Subcutaneous abdominal adipose tissue (tissue), 5 donors: Measurements from ENCODE around the gene RPS6KA6.

Experiments used
- H3K27ac ChIP-seq: one replicate; pipeline ENCODE4 v1.7.0; 2013; ENCODE audit warnings: low read depth, mild to moderate bottlenecking, inconsistent platforms, low read length, moderate library complexity
- H3K27me3 ChIP-seq, 5 donors: one replicate each; pipeline ENCODE4 v1.7.0; 2013; ENCODE audit warnings: low read length in 5 of 5, inconsistent platforms in 1 of 5; ENCODE audit not compliant: control insufficient read depth in 5 of 5, insufficient read depth in 4 of 5
- H3K36me3 ChIP-seq, 5 donors: one replicate each; pipeline ENCODE4 v1.7.0; 2013; ENCODE audit warnings: low read length in 5 of 5; ENCODE audit not compliant: control insufficient read depth in 5 of 5, insufficient read depth in 5 of 5
- H3K4me1 ChIP-seq, 5 donors: one replicate each; pipeline ENCODE4 v1.7.0; 2013; ENCODE audit warnings: low read length in 5 of 5, mild to moderate bottlenecking in 3 of 5, moderate library complexity in 1 of 5; ENCODE audit not compliant: control insufficient read depth in 5 of 5, insufficient read depth in 5 of 5
- H3K4me3 ChIP-seq, 5 donors: one replicate each; pipeline ENCODE4 v1.7.0; 2013; ENCODE audit warnings: low read length in 5 of 5, low read depth in 1 of 5
- H3K9ac ChIP-seq, 5 donors: one replicate each; pipeline ENCODE4 v1.7.0; 2013; ENCODE audit warnings: low read length in 5 of 5, mild to moderate bottlenecking in 4 of 5, moderate library complexity in 3 of 5
- H3K9me3 ChIP-seq, 5 donors: one replicate each; pipeline ENCODE4 v1.7.0; 2013; ENCODE audit warnings: low read length in 5 of 5; ENCODE audit not compliant: control insufficient read depth in 5 of 5
- donor health status: healthy.
- donor health status: healthy.
- donor health status: healthy.
- donor health status: healthy.
- donor health status: healthy.

RPS6KA6 gene

GRCh38 chrX:84187533-84188319, at the start of gene RPS6KA6:
TSS of gene RPS6KA6 (minus strand) at chrX:84188199. CDS start at chrX:84187899, 300 bp downstream.
- H3K27ac ChIP-seq = no peak within 1 kb of the TSS
- H3K36me3 ChIP-seq = no peaks in the 10 kb centered on the region
- H3K4me1 ChIP-seq = peaks cover 1 to 6% (median 5%) of the 10 kb centered on the region in 5 donors
- no peak within 1 kb of the TSS for H3K9ac ChIP-seq
- H3K4me3 ChIP-seq = peak within 1 kb of the TSS; percentile 51 to 64 (median 58)
- H3K9me3 ChIP-seq = no peaks in the 10 kb centered on the region
- H3K27me3 ChIP-seq = peaks cover 0 to 7% (median 4%) of the 10 kb centered on the region in 5 donors

GRCh38 chrX:84224741-84225140, 36.7 kb upstream of the RPS6KA6 start:
- Histone ChIP-seq H3K36me3 (no peaks in the 10 kb centered on the region), H3K27me3 (peaks cover 0 to 7% (median 4%) of the 10 kb centered on the region in 5 donors), H3K4me3 (no peak overlapping the region), H3K9ac (no peak overlapping the region), H3K27ac (no peak overlapping the region), H3K9me3 (no peaks in the 10 kb centered on the region), H3K4me1 (no peaks in the 10 kb centered on the region)

- Histone ChIP-seq H3K27ac (no peak overlapping the region), H3K4me3 (no peak overlapping the region), H3K9me3 (no peaks in the 10 kb centered on the region), H3K4me1 (no peaks in the 10 kb centered on the region), H3K36me3 (no peaks in the 10 kb centered on the region), H3K27me3 (peaks cover 0 to 7% (median 4%) of the 10 kb centered on the region in 5 donors), H3K9ac (no peak overlapping the region)
Observed at GRCh38 chrX:84223261-84223660, 35.3 kb upstream of the RPS6KA6 start.

- Histone ChIP-seq H3K9ac (no peak overlapping the region), H3K4me1 (no peaks in the 10 kb centered on the region), H3K27ac (no peak overlapping the region), H3K36me3 (no peaks in the 10 kb centered on the region), H3K27me3 (peaks cover 0 to 7% (median 4%) of the 10 kb centered on the region in 5 donors), H3K4me3 (no peak overlapping the region), H3K9me3 (no peaks in the 10 kb centered on the region)
Observed at GRCh38 chrX:84221181-84221580, 33.2 kb upstream of the RPS6KA6 start.

GRCh38 chrX:84219551-84219950, 31.6 kb upstream of the RPS6KA6 start:
- peaks cover 0 to 4% (median 0%) of the 10 kb centered on the region in 5 donors for H3K27me3 ChIP-seq
- H3K4me1 ChIP-seq = no peaks in the 10 kb centered on the region
- H3K4me3 ChIP-seq = no peak overlapping the region
- no peak overlapping the region for H3K27ac ChIP-seq
- H3K9ac ChIP-seq = no peak overlapping the region
- no peaks in the 10 kb centered on the region for H3K9me3 ChIP-seq
- H3K36me3 ChIP-seq = no peaks in the 10 kb centered on the region

GRCh38 chrX:84218726-84219125, 30.7 kb upstream of the RPS6KA6 start:
- Histone ChIP-seq H3K27me3 (peaks cover 0 to 4% (median 0%) of the 10 kb centered on the region in 5 donors), H3K27ac (no peak overlapping the region), H3K36me3 (no peaks in the 10 kb centered on the region), H3K4me1 (no peaks in the 10 kb centered on the region), H3K4me3 (no peak overlapping the region), H3K9me3 (peaks cover 0 to 3% (median 0%) of the 10 kb centered on the region in 5 donors), H3K9ac (no peak overlapping the region)

GRCh38 chrX:84216881-84217280, 28.9 kb upstream of the RPS6KA6 start:
- Histone ChIP-seq H3K36me3 (no peaks in the 10 kb centered on the region), H3K27ac (no peak overlapping the region), H3K9ac (no peak overlapping the region), H3K4me3 (no peak overlapping the region), H3K9me3 (peaks cover 0 to 3% (median 0%) of the 10 kb centered on the region in 5 donors), H3K4me1 (no peaks in the 10 kb centered on the region), H3K27me3 (no peaks in the 10 kb centered on the region)

GRCh38 chrX:84216406-84216805, 28.4 kb upstream of the RPS6KA6 start:
- no peaks in the 10 kb centered on the region for H3K27me3 ChIP-seq
- H3K36me3 ChIP-seq = no peaks in the 10 kb centered on the region
- no peak overlapping the region for H3K4me3 ChIP-seq
- H3K27ac ChIP-seq = no peak overlapping the region
- no peaks in the 10 kb centered on the region for H3K4me1 ChIP-seq
- H3K9ac ChIP-seq = no peak overlapping the region
- peaks cover 0 to 3% (median 0%) of the 10 kb centered on the region in 5 donors for H3K9me3 ChIP-seq

- H3K27ac ChIP-seq = no peak overlapping the region
- no peaks in the 10 kb centered on the region for H3K9me3 ChIP-seq
- no peak overlapping the region for H3K9ac ChIP-seq
- H3K27me3 ChIP-seq = peaks cover 0 to 4% (median 0%) of the 10 kb centered on the region in 5 donors
- no peaks in the 10 kb centered on the region for H3K4me1 ChIP-seq
- H3K4me3 ChIP-seq = no peak overlapping the region
- H3K36me3 ChIP-seq = no peaks in the 10 kb centered on the region
Observed at GRCh38 chrX:84205276-84205675, 17.3 kb upstream of the RPS6KA6 start.

GRCh38 chrX:84199688-84200087, 11.7 kb upstream of the RPS6KA6 start:
- Histone ChIP-seq H3K9me3 (peaks cover 2 to 6% (median 4%) of the 10 kb centered on the region in 5 donors), H3K9ac (no peak overlapping the region), H3K27ac (no peak overlapping the region), H3K4me3 (no peak overlapping the region), H3K4me1 (no peaks in the 10 kb centered on the region), H3K27me3 (peaks cover 0 to 3% (median 0%) of the 10 kb centered on the region in 5 donors), H3K36me3 (no peaks in the 10 kb centered on the region)
